ENCODE data around the gene COL4A6. TPM values are rescaled to one million over a fixed set of nuclear protein-coding genes. Genes with fewer than 3 reads are reported as not detected.
A peak's percentile ranks its signal among the peaks of the same experiment; 100 is the strongest.

Gene COL4A6
- total RNA-seq, 1 donor from 2014 or later, result 21.1 TPM

- DNase-seq (ENCODE audit: low read depth) (no peak), FAIRE-seq (peak; percentile 36)
- Histone ChIP-seq H3K36me3 (ENCODE audit: control insufficient read depth, insufficient read depth, low read length) (peaks cover 3% of the 10 kb centered on the region), H3K4me3 (ENCODE audit: low read depth, low read length) (no peak overlapping the region), H3K27me3 (ENCODE audit: control insufficient read depth, insufficient read depth, low read length) (no peaks in the 10 kb centered on the region)
- no peak for TF ChIP-seq CTCF (IDR thresholded peaks at IDR 0.05; ENCODE audit: insufficient read depth, low read length, severe bottlenecking)
These were observed 269.1 kb downstream of the COL4A6 start for GRCh38 chrX:108168961-108169740.

DNA sequence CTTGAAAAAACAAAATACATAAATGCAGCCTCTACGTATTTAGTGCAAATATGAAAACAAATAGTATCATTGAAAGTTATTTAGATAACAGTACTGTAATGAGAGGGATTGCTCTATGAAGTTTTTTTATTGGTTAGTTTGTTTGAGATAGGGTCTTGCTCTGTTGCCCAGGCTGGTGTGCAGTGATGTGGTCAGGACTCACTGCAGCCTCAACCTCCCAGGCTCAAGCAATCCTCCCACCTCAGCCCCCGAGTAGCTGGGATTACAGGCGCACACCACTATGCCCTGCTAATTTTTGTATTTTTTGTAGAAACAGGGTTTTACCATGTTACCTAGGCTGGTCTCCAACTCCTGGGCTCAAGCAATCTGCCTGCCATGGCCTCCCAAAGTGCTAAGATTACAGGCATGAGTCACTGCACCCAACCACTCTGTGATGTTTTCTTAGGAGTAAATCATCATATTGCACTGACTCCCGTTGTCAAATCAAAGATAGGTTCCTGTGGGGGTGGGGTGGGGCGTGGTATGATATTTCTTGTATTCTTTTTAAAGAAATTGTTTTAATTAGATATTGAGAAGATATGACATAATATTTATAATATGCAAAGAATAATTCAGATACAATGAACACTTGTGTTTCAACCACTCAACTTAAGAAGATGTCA is 270.9 kb downstream of the COL4A6 start:
- H3K36me3 ChIP-seq (ENCODE audit: control insufficient read depth, insufficient read depth, low read length), result peaks cover 3% of the 10 kb centered on the region
- TF ChIP-seq CTCF (IDR thresholded peaks at IDR 0.05; ENCODE audit: insufficient read depth, low read length, severe bottlenecking), result no peak
- no peaks in the 10 kb centered on the region for H3K27me3 ChIP-seq (ENCODE audit: control insufficient read depth, insufficient read depth, low read length)
- peak; percentile 66 for DNase-seq (ENCODE audit: low read depth)
- H3K4me3 ChIP-seq (ENCODE audit: low read depth, low read length), result no peak overlapping the region
- no peak for FAIRE-seq

GRCh38 chrX:108165383-108166111 is 272.7 kb downstream of the COL4A6 start:
- peak; percentile 54 for TF ChIP-seq CTCF (IDR thresholded peaks at IDR 0.05; ENCODE audit: insufficient read depth, low read length, severe bottlenecking)
- no peak overlapping the region for H3K4me3 ChIP-seq (ENCODE audit: low read depth, low read length)
- no peaks in the 10 kb centered on the region for H3K27me3 ChIP-seq (ENCODE audit: control insufficient read depth, insufficient read depth, low read length)
- DNase-seq (ENCODE audit: low read depth) (no peak), FAIRE-seq (no peak)
- H3K36me3 ChIP-seq (ENCODE audit: control insufficient read depth, insufficient read depth, low read length), result peaks cover 3% of the 10 kb centered on the region

- no peak for TF ChIP-seq CTCF (IDR thresholded peaks at IDR 0.05; ENCODE audit: insufficient read depth, low read length, severe bottlenecking)
- Histone ChIP-seq H3K27me3 (ENCODE audit: control insufficient read depth, insufficient read depth, low read length) (no peaks in the 10 kb centered on the region), H3K4me3 (ENCODE audit: low read depth, low read length) (no peak overlapping the region), H3K36me3 (ENCODE audit: control insufficient read depth, insufficient read depth, low read length) (peaks cover 4% of the 10 kb centered on the region)
- FAIRE-seq (no peak), DNase-seq (ENCODE audit: low read depth) (no peak)
These were observed 274.7 kb downstream of the COL4A6 start for GRCh38 chrX:108163333-108164082.

GRCh38 chrX:108162265-108162664 is 276.0 kb downstream of the COL4A6 start:
- Histone ChIP-seq H3K36me3 (ENCODE audit: control insufficient read depth, insufficient read depth, low read length) (peaks cover 4% of the 10 kb centered on the region), H3K27me3 (ENCODE audit: control insufficient read depth, insufficient read depth, low read length) (no peaks in the 10 kb centered on the region), H3K4me3 (ENCODE audit: low read depth, low read length) (no peak overlapping the region)
- TF ChIP-seq CTCF (IDR thresholded peaks at IDR 0.05; ENCODE audit: insufficient read depth, low read length, severe bottlenecking), result no peak
- FAIRE-seq, result no peak
- no peak for DNase-seq (ENCODE audit: low read depth)
